ENCODE measurements around the gene TBX1.

DNA sequence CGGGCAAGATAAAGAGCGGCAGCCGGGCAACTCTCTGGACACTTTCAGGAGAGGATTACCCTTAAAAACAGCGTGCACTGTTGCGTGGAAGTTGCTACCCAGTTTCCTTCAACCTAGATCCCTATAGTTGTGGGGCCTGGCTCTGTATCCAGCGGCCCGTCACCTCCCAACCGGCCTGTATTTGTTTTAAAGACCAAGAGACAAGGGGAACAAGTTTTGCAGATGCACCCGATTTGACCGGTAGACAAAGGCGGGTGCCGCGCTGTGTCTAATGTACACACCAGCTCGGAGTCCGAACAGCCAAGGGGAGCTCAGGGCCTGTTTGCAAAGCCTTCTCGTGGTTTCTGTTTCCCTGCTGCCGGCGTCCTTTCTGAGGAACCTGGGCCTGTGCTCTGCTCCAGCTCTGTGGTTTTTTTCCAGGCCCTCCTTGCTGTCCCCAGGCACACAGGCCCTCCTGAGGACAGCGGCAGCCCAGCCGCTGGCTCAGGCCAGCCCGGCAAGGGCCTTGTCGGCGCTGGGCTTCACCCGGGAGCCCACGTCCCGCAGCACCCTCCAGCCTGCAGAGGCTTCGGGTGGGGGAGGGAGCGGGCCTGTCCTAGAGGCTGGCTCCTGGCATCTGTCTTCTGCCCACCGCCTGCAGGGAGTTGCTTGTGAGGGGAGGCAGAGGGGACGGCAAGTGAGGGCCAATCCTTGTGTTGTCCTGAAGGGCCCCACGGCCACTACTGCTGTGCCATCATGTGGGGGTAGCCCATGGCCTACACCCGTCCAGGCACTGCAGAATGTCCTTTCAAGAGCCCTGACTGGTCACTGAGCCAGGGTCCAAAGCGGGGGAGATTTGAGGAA is 1.4 kb downstream of the TBX1 start:
- TF ChIP-seq GATA3 (IDR thresholded peaks at IDR 0.05; ENCODE audit: low read depth, low read length) (no peak), GATA2 (IDR thresholded peaks at IDR 0.05; ENCODE audit: low read depth, low read length) (no peak)
